Vagina (tissue), 2 donors: ENCODE data around the gene VPREB3. TPM values are rescaled to one million over a fixed set of nuclear protein-coding genes. Genes with fewer than 3 reads are reported as not detected.

Source experiments
- DNase-seq, 2 donors: peaks; one replicate each; pipeline ENCODE4 v3.0.0-alpha.2; 2017; ENCODE audit errors: extremely low spot score in 2 of 2
- H3K27ac ChIP-seq: fragments of 200-600 bp; sonication (generic); one replicate; pipeline ENCODE4 v1.5.1; 2019
- H3K27me3 ChIP-seq: fragments of 200-600 bp; sonication (generic); one replicate; pipeline ENCODE4 v1.5.1; 2019
- H3K36me3 ChIP-seq, 2 donors: fragments of 200-600 bp; sonication (generic); one replicate each; pipeline ENCODE4 v1.5.1; 2017 to 2019
- H3K4me1 ChIP-seq: fragments of 200-600 bp; sonication (generic); one replicate; pipeline ENCODE4 v1.5.1; 2019
- H3K4me3 ChIP-seq, 2 donors: fragments of 200-600 bp; sonication (generic); 1 replicate in 1 of 2; 2 replicates in 1 of 2; pipeline ENCODE4 v1.5.1; 2016 to 2019
- H3K9me3 ChIP-seq: fragments of 200-600 bp; sonication (generic); one replicate; pipeline ENCODE4 v1.5.1; 2019
- POLR2A ChIP-seq, 2 donors: fragments of 450-650 bp; IDR thresholded peaks; one replicate each; pipeline ENCODE4 v1.6.1; 2017; ENCODE audit warnings: antibody characterized with exemption in 2 of 2, mild to moderate bottlenecking in 2 of 2, moderate library complexity in 2 of 2
- POLR2AphosphoS5 ChIP-seq, 2 donors: sonication (generic); formaldehyde crosslinking; IDR thresholded peaks; one replicate each; pipeline ENCODE4 v1.9.0; 2017; ENCODE audit warnings: antibody characterized with exemption in 2 of 2, mild to moderate bottlenecking in 2 of 2, low read depth in 1 of 2; ENCODE audit not compliant: insufficient read depth in 1 of 2
- intact Hi-C: fragments of 100-400 bp; cut with DNase I; formaldehyde crosslinking; loops from one replicate; pipeline ENCODE4 v1.15.1; 2023
- total RNA-seq: library from RNA; depleted of rRNA; stranded (reverse); fragments of >200 nt; gene quantifications from one replicate; pipeline ENCODE4 v1.2.3, GENCODE V29; 2016
- TF ChIP-seq, protein P1 (sequence below), 3 experiments: fragments of 450-650 bp in 2 of 3; fragments of 200-600 bp in 1 of 3; sonication (generic) in 1 of 3; IDR thresholded peaks; one replicate each; pipeline ENCODE4 v1.5.1; 2017 to 2019; ENCODE audit warnings: antibody characterized with exemption in 3 of 3, mild to moderate bottlenecking in 2 of 3, moderate library complexity in 2 of 3

The VPREB3 gene, protein sequence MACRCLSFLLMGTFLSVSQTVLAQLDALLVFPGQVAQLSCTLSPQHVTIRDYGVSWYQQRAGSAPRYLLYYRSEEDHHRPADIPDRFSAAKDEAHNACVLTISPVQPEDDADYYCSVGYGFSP
- total RNA-seq, result not detected

DNA sequence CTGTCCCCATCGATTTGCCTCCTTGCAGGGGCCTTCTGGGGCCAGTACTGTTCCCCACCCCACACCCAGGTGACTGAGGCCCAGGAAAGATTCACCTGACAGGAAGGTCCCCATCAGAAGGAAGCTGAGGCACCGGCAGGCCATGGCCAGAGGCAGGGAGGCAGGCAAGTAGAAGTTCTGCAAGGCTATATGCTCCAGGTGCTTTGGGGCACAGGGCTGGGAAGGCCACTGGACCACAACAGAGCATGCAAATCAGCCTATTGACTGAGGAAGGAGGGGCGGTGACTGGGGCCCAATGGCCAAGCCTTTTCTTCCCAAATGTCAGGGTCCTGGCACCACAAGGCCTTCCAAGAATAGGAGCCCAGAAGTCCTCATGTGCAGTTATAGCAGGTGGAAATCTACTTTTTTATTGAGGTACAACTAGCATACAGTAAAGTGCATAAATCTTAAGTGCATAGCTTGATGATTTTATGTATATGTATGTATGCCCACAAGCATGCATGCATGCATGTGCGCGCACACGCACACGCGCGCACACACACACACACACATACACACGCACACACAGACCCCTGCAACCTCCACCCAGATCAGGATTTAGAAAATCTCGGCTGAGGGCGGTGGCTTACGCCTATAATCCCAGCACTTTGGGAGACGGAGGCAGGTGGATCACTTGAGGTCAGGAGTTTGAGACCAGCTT is at the start of gene VPREB3:
Gene VPREB3, minus strand, starts transcription at position 206 of the 700 bp plus-strand sequence. Its CDS starts 62 bp downstream, at position 144.
- H3K4me1 ChIP-seq, result peaks cover 19% of the 10 kb centered on the region
- TF ChIP-seq POLR2A (IDR thresholded peaks at IDR 0.05), result no peak
- no peak for TF ChIP-seq POLR2AphosphoS5 (IDR thresholded peaks at IDR 0.05; ENCODE audit: insufficient read depth in 1 of 2, low read depth in 1 of 2)
- TF ChIP-seq, protein P1, sequence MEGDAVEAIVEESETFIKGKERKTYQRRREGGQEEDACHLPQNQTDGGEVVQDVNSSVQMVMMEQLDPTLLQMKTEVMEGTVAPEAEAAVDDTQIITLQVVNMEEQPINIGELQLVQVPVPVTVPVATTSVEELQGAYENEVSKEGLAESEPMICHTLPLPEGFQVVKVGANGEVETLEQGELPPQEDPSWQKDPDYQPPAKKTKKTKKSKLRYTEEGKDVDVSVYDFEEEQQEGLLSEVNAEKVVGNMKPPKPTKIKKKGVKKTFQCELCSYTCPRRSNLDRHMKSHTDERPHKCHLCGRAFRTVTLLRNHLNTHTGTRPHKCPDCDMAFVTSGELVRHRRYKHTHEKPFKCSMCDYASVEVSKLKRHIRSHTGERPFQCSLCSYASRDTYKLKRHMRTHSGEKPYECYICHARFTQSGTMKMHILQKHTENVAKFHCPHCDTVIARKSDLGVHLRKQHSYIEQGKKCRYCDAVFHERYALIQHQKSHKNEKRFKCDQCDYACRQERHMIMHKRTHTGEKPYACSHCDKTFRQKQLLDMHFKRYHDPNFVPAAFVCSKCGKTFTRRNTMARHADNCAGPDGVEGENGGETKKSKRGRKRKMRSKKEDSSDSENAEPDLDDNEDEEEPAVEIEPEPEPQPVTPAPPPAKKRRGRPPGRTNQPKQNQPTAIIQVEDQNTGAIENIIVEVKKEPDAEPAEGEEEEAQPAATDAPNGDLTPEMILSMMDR (IDR thresholded peaks at IDR 0.05), result no peak
- no peaks in the 10 kb centered on the region for H3K9me3 ChIP-seq
- H3K27me3 ChIP-seq, result no peaks in the 10 kb centered on the region
- intact Hi-C loops, result no loop called here
- H3K27ac ChIP-seq, result no peak within 1 kb of the TSS
- no peak for DNase-seq
- H3K36me3 ChIP-seq, result no peaks in the 10 kb centered on the region
- no peak within 1 kb of the TSS for H3K4me3 ChIP-seq

DNA sequence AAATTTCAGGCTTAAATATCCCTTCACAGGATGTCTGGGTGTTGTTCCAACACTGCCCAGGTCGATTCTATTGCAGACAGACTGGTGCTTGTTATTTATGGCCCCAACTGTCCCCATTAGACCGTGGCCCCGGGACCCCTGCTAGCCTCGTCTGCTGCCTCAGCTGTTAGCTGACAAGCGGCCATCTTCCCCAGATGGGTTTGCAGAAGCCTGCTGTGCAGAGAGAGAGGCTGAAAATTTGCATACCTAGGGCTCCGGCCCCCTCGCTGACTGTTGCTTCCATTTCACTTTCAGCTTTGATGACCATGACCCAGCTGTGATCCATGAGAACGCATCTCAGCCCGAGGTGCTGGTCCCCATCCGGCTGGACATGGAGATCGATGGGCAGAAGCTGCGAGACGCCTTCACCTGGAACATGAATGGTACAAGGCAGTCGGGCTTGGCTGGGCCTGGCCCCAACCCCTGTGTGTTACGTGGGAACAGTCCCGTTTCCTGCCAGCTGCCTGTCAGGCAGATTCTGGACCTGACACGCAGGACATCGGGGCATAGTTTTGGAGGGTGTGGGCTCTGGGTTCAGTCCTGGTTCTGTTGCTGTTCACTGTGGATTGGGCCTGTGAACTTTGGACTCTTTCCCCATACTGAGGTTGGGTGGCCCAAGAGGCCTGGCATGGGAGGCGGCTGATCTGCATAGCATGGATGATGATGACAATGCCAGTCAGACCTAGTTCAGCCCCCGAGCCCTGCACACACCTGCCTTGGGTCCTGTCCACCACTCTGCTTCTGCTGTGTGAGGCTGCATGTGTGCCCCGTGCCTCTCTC is 49.0 kb upstream of the VPREB3 start:
- TF ChIP-seq POLR2A (IDR thresholded peaks at IDR 0.05), result no peak
- TF ChIP-seq POLR2AphosphoS5 (IDR thresholded peaks at IDR 0.05; ENCODE audit: insufficient read depth in 1 of 2, low read depth in 1 of 2), result no peak
- TF ChIP-seq, protein P1 (IDR thresholded peaks at IDR 0.05), result no peak
- no peak for DNase-seq
- Histone ChIP-seq H3K9me3 (no peaks in the 10 kb centered on the region), H3K27ac (no peak overlapping the region), H3K36me3 (peaks cover 0 to 68% of the 10 kb centered on the region in 2 donors), H3K4me3 (no peak overlapping the region), H3K27me3 (no peaks in the 10 kb centered on the region), H3K4me1 (no peaks in the 10 kb centered on the region)
- intact Hi-C loops, result no loop called here

DNA sequence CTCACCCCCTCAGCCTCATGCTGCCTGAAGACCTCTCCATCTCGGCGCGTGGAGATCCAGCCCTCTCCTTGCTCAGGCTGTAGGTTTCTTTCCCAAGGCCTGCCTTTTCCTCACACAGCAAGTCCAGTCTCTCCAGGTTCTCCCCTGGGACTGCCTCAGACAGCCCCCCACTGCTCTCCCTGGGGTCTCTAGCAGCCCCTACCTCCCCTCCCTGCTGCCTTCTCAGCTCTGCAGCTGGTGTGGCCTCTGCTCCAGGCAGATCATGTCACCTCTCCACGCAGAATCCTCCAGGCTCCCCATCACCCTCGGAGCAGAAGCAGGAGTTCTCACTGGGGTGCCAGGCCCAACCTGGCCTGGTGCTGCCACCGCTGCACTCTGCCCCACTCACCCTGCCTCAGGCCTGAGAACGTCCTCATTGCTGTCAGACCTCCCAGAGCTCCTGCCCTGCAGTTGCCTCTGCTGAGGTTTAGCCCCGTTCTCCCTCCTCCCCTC is 47.7 kb upstream of the VPREB3 start:
- no peaks in the 10 kb centered on the region for H3K4me1 ChIP-seq
- TF ChIP-seq POLR2A (IDR thresholded peaks at IDR 0.05), result no peak
- TF ChIP-seq, protein P1 (IDR thresholded peaks at IDR 0.05), result no peak
- peaks cover 0 to 74% of the 10 kb centered on the region in 2 donors for H3K36me3 ChIP-seq
- H3K4me3 ChIP-seq, result no peak overlapping the region
- DNase-seq, result no peak
- no peaks in the 10 kb centered on the region for H3K9me3 ChIP-seq
- intact Hi-C loops, result no loop called here
- no peak overlapping the region for H3K27ac ChIP-seq
- no peaks in the 10 kb centered on the region for H3K27me3 ChIP-seq

DNA sequence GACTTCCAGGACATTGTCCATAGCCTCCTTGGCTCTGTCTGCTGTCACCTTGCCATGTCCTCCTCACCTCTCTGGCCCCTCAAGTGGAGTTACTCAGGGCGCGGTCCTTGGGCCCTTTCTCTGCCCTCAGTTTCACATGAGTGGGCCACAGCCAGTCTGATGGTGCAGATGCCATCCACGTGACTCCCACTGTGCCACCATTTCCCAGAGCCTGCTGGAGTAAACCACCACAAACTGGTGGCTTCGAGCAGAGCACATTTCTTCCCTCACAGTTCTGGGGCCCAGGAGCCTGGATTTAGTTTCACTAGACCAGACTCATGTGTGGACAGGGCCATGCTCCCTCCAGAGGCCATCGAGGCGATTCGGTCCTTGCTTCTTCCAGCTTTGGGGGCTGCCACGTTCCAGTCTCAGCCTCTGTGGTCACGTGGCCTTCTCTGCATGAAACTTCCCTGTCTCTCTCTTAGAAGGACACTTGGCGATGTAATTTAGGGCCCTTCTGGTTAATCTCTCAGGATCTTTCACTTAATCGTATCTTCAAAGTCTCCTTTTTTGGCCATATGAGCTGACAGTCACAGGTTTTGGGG is 47.1 kb upstream of the VPREB3 start:
- H3K27ac ChIP-seq, result no peak overlapping the region
- H3K27me3 ChIP-seq, result no peaks in the 10 kb centered on the region
- H3K4me3 ChIP-seq, result no peak overlapping the region
- TF ChIP-seq POLR2AphosphoS5 (IDR thresholded peaks at IDR 0.05; ENCODE audit: insufficient read depth in 1 of 2, low read depth in 1 of 2) (no peak), POLR2A (IDR thresholded peaks at IDR 0.05) (no peak)
- TF ChIP-seq, protein P1 (IDR thresholded peaks at IDR 0.05), result no peak
- no peaks in the 10 kb centered on the region for H3K9me3 ChIP-seq
- intact Hi-C loops, result no loop called here
- DNase-seq, result no peak
- peaks cover 0 to 73% of the 10 kb centered on the region in 2 donors for H3K36me3 ChIP-seq
- no peaks in the 10 kb centered on the region for H3K4me1 ChIP-seq
